HEK293 (cell line): Measurements from ENCODE around the gene YWHAE.
A peak's percentile ranks its signal among the peaks of the same experiment; 100 is the strongest.
"Not testable (repeated sequence)": the region's sequence is repeated elsewhere in the genome, so short reads cannot be mapped to it uniquely, and the experiment has no call there.

Source experiments
- CTCF ChIA-PET: fragments of 350-600 bp; formaldehyde crosslinking; extraction: SDS; loops from one replicate; lab custom pipeline; 2021; ENCODE audit warnings: antibody characterized with exemption; lab: Yijun Ruan, JAX
- POLR2A ChIA-PET: fragments of 300-600 bp; formaldehyde crosslinking; extraction: SDS; loops from one replicate; lab custom pipeline; 2020; ENCODE audit warnings: antibody characterized with exemption, inconsistent platforms; lab: Yijun Ruan, JAX
- H3K27ac ChIP-seq: fragments of 200-500 bp; sonication (Bioruptor generic); 2 replicates; pipeline ENCODE4 v1.5.1; 2014; ENCODE audit warnings: low read depth, low read length, control low read depth, inconsistent platforms; ENCODE audit errors: extremely low read depth
- H3K36me3 ChIP-seq, 2 experiments: fragments of 200-500 bp in 1 of 2; sonication (Bioruptor generic) in 1 of 2; 1 replicate in 1 of 2; 2 replicates in 1 of 2; pipeline ENCODE4 v1.5.1; 2014 to 2017; ENCODE audit warnings: inconsistent platforms in 2 of 2, low read length in 2 of 2; ENCODE audit not compliant: control insufficient read depth in 2 of 2, insufficient read depth in 1 of 2
- H3K4me1 ChIP-seq: fragments of 200-500 bp; sonication (Bioruptor generic); 2 replicates; pipeline ENCODE4 v1.5.1; 2014; ENCODE audit warnings: mild to moderate bottlenecking, low read length, inconsistent platforms; ENCODE audit not compliant: control insufficient read depth, insufficient read depth
- H3K4me3 ChIP-seq: 2 replicates; pipeline ENCODE4 v1.5.1; 2011; ENCODE audit warnings: low read depth, mild to moderate bottlenecking, control low read depth, low read length, moderate library complexity
- H3K9me3 ChIP-seq: fragments of 200-500 bp; sonication (Bioruptor generic); 2 replicates; pipeline ENCODE4 v1.5.1; 2014; ENCODE audit warnings: low read depth, low read length, inconsistent platforms; ENCODE audit not compliant: control insufficient read depth, insufficient read depth
- GLI4 ChIP-seq: fragments of 450-650 bp; formaldehyde crosslinking; IDR thresholded peaks from 2 replicates; pipeline ENCODE4 v1.5.1; 2016; ENCODE audit warnings: missing biosample characterization, missing genetic modification characterization
- KLF7 ChIP-seq: fragments of 450-650 bp; formaldehyde crosslinking; IDR thresholded peaks from 2 replicates; pipeline ENCODE4 v1.5.1; 2016; ENCODE audit warnings: missing biosample characterization, missing genetic modification characterization, borderline replicate concordance
- ZBTB17 ChIP-seq: fragments of 450-650 bp; formaldehyde crosslinking; IDR thresholded peaks from 2 replicates; pipeline ENCODE4 v1.5.1; 2016; ENCODE audit warnings: missing biosample characterization, missing genetic modification characterization
- ZFP3 ChIP-seq: fragments of 450-650 bp; formaldehyde crosslinking; IDR thresholded peaks from 2 replicates; pipeline ENCODE4 v1.5.1; 2016; ENCODE audit warnings: low read depth, missing biosample characterization, missing genetic modification characterization
- ZNF138 ChIP-seq: fragments of 450-650 bp; formaldehyde crosslinking; IDR thresholded peaks from 2 replicates; pipeline ENCODE4 v1.5.1; 2016; ENCODE audit warnings: missing biosample characterization, missing genetic modification characterization, borderline replicate concordance
- ZNF600 ChIP-seq: fragments of 450-650 bp; formaldehyde crosslinking; IDR thresholded peaks from 2 replicates; pipeline ENCODE4 v1.5.1; 2016; ENCODE audit warnings: missing biosample characterization, missing genetic modification characterization
- TF ChIP-seq, protein P1 (sequence below): fragments of 450-650 bp; formaldehyde crosslinking; IDR thresholded peaks from 2 replicates; pipeline ENCODE4 v1.5.1; 2016; ENCODE audit warnings: missing biosample characterization, missing genetic modification characterization

YWHAE gene

GRCh38 chr17:1447052-1447451, 47.0 kb upstream of the YWHAE start:
- no peak overlapping the region for H3K4me3 ChIP-seq
- H3K9me3 ChIP-seq, result no peaks in the 10 kb centered on the region
- 0 out of 2 replicates have a peak overlapping the region, but pooled peaks have one; percentile 17 for H3K27ac ChIP-seq
- ChIA-PET POLR2A (interaction anchor here (1.4 kb wide), 1 partner anchor 47 kb away, joined by 6 read pairs; the partner anchor contains the start of gene YWHAE), CTCF (interaction anchor here (1.0 kb wide), 1 partner anchor 82 kb away, joined by 5 read pairs; no protein-coding TSS in a partner anchor)
- TF ChIP-seq KLF7 (tag by site-specific recombination), result no peak
- peak; percentile 29; the same call in 1 of the 2 replicates for TF ChIP-seq ZNF600 (tag by site-specific recombination)
- no peaks in the 10 kb centered on the region for H3K4me1 ChIP-seq
- H3K36me3 ChIP-seq, result peaks cover 8 to 20% of the 10 kb centered on the region in 2 experiments

- TF ChIP-seq GLI4 (tag by site-specific recombination), result no peak
- TF ChIP-seq ZBTB17 (tag by site-specific recombination), result no peak
- ChIA-PET CTCF (no interaction called here), POLR2A (no interaction called here)
- Histone ChIP-seq H3K36me3 (peaks cover 5 to 20% of the 10 kb centered on the region in 2 experiments; a peak in 2 of 3 replicates), H3K4me1 (no peaks in the 10 kb centered on the region), H3K4me3 (no peak overlapping the region), H3K9me3 (no peaks in the 10 kb centered on the region), H3K27ac (0 out of 2 replicates have a peak overlapping the region, but pooled peaks have one; percentile 16)
These were observed 46.2 kb upstream of the YWHAE start for GRCh38 chr17:1446201-1446600.

DNA sequence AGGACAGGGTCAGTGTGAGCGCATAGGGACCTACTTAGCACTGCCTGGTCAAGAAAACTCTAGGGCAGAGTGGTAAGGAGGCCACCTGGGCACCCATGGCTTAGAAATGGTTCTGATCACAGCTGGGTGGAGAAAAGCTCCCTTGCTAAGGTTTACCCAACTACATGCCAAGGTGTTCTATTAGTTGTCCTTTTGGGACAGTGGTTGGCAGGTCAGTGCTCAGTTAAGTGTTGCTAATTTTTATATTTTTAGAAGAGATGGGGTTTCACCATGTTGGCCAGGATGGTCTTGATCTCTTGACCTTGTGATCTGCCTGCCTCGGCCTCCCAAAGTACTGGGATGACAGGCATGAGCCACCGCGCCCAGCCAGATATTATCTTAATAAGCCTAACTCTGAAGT, 45.7 kb upstream of the YWHAE start:
- H3K27ac ChIP-seq, H3K4me3 ChIP-seq, CTCF ChIA-PET, POLR2A ChIA-PET, H3K4me1 ChIP-seq, H3K9me3 ChIP-seq: not testable (repeated sequence)
- H3K36me3 ChIP-seq, result peaks cover 8 to 20% of the 10 kb centered on the region in 2 experiments; a peak in 2 of 3 replicates

DNA sequence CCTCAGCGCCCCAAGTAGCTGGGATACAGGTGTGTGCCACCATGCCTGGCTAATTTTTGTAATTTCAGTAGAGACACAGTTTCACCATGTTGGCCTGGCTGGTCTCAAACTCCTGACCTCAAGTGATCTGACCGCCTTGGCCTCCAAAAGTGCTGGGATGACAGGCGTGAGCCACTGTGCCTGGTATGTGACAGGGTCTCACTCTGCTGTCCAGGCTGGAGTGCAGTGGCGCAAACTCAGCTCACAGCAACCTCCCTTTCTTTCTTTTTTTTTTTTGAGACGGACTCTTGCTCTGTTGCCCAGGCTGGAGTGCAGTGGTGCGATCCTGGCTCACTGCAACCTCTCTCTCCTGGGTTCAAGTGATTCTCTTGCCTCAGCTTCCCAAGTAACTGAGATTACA, 42.7 kb upstream of the YWHAE start:
- H3K27ac ChIP-seq, CTCF ChIA-PET, H3K36me3 ChIP-seq, H3K9me3 ChIP-seq, H3K4me1 ChIP-seq, H3K4me3 ChIP-seq: not testable (repeated sequence)
- POLR2A ChIA-PET, result interaction anchor here (2.4 kb wide), 1 partner anchor 11 kb away, joined by 9 read pairs; no protein-coding TSS in a partner anchor

DNA sequence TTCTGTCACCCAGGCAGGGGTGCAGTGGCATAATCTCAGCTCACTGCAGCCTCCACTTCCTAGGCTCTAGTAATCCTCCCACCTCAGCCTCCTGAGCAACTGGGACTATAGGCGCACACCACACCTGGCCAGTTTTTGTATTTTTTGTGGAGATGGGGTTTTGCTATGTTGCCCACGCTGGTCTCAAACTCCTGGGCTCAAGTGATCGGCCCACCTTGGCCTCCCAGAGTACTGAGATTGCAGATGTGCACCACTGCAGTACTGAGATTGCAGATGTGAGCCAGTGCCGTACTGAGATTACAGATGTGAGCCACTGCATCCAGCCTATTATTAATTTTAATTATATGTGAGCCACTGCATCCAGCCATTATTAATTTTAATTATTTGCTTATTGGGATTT, 42.2 kb upstream of the YWHAE start:
- TF ChIP-seq ZNF138 (no peak), ZFP3 (no peak)
- TF ChIP-seq, protein P1, sequence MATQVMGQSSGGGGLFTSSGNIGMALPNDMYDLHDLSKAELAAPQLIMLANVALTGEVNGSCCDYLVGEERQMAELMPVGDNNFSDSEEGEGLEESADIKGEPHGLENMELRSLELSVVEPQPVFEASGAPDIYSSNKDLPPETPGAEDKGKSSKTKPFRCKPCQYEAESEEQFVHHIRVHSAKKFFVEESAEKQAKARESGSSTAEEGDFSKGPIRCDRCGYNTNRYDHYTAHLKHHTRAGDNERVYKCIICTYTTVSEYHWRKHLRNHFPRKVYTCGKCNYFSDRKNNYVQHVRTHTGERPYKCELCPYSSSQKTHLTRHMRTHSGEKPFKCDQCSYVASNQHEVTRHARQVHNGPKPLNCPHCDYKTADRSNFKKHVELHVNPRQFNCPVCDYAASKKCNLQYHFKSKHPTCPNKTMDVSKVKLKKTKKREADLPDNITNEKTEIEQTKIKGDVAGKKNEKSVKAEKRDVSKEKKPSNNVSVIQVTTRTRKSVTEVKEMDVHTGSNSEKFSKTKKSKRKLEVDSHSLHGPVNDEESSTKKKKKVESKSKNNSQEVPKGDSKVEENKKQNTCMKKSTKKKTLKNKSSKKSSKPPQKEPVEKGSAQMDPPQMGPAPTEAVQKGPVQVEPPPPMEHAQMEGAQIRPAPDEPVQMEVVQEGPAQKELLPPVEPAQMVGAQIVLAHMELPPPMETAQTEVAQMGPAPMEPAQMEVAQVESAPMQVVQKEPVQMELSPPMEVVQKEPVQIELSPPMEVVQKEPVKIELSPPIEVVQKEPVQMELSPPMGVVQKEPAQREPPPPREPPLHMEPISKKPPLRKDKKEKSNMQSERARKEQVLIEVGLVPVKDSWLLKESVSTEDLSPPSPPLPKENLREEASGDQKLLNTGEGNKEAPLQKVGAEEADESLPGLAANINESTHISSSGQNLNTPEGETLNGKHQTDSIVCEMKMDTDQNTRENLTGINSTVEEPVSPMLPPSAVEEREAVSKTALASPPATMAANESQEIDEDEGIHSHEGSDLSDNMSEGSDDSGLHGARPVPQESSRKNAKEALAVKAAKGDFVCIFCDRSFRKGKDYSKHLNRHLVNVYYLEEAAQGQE, result no peak
- Histone ChIP-seq H3K27ac (no peak overlapping the region), H3K9me3 (no peaks in the 10 kb centered on the region), H3K4me3 (no peak overlapping the region), H3K4me1 (no peaks in the 10 kb centered on the region), H3K36me3 (peaks cover 10 to 11% of the 10 kb centered on the region in 2 experiments; a peak in 2 of 3 replicates)
- POLR2A ChIA-PET, result interaction anchor here (2.4 kb wide), 1 partner anchor 12 kb away, joined by 9 read pairs; no protein-coding TSS in a partner anchor
- CTCF ChIA-PET, result no interaction called here
